ENCODE measurements around the gene GRIN2A.

GRIN2A gene

DNA sequence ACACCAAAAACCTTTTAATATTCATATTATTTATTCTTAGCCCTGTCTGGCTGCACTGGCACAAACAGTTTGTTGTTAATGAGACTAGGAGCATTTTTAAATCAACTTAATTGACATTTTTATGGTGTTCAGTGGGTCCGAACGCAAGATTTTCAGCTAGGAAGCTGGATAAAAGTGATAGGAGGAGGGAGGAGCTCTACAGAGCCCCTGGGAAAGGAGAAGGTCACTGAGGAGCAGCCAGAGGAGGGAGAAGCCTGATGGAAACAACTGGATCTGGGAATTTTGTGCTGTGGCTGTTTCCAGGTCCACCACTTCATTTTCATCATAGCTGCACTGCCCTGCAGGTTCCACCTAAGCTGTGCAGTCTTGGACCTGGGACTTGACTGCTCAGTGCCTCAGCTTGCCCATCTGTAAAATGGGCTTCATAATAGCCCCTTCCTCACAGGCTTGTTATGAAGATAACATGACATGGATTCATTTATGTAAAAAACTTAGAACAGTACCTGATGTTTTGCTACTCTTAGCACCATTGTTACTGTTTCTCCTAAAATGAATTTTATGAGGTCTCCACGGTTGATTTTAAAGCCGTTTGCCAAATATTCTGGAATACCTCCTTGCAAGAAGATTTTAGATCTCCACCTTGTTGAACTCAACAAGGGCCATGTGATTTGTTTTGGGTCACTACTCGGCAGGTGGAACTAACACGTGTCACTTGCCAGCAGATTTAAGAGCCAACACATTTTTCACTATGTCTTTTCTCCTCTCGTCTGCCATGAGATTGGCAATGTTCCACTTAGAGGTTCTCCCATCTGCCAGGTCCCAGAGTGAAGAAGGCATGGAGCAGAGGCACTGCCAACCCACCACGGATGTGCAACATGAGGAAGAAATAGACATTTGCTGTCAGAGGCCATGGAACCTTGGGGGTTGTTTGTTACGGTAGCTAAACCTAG lies 18.7 kb upstream of the GRIN2A start:
- Histone ChIP-seq H3K36me3 (ENCODE audit: control insufficient read depth, insufficient read depth, low read length) (no peaks in the 10 kb centered on the region), H3K4me3 (replicated peaks; ENCODE audit: low read depth, low read length) (no peak overlapping the region), H3K27me3 (replicated peaks; ENCODE audit: control insufficient read depth, insufficient read depth, low read length) (no peaks in the 10 kb centered on the region)
- no peak for DNase-seq (ENCODE audit: extremely low read depth, insufficient read length)
- TF ChIP-seq CTCF (IDR thresholded peaks at IDR 0.05; ENCODE audit: insufficient read depth, low read length, poor library complexity, severe bottlenecking): no peak

GRCh38 chr16:10196999-10197398 lies 14.8 kb upstream of the GRIN2A start:
- Histone ChIP-seq H3K4me3 (replicated peaks; ENCODE audit: low read depth, low read length) (no peak overlapping the region), H3K36me3 (ENCODE audit: control insufficient read depth, insufficient read depth, low read length) (no peaks in the 10 kb centered on the region), H3K27me3 (replicated peaks; ENCODE audit: control insufficient read depth, insufficient read depth, low read length) (no peaks in the 10 kb centered on the region; the same call in 1 of the 2 replicates)
- no peak for TF ChIP-seq CTCF (IDR thresholded peaks at IDR 0.05; ENCODE audit: insufficient read depth, low read length, poor library complexity, severe bottlenecking)
- DNase-seq (ENCODE audit: extremely low read depth, insufficient read length): no peak

DNA sequence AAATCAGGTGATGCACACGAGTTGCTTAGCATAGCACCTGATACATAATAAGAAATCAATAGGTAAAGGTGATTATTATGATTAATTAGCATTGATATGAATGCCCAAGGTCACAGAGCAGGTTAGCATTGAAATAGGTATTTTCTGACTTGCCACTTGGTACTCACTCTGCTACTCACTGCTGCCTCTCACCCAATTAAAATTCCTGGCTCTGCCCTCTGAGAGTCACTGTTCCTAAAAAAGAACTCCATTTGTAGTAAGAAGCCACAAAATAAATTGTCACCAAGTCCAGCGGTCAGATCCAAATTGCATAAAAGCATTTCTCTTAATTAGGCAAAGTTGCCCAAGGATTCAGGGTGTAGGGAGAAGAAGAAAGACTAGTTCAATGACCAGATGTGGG lies 8.9 kb upstream of the GRIN2A start:
- Histone ChIP-seq H3K27me3 (replicated peaks; ENCODE audit: control insufficient read depth, insufficient read depth, low read length) (no peaks in the 10 kb centered on the region; the same call in 1 of the 2 replicates), H3K4me3 (replicated peaks; ENCODE audit: low read depth, low read length) (no peak overlapping the region), H3K36me3 (ENCODE audit: control insufficient read depth, insufficient read depth, low read length) (no peaks in the 10 kb centered on the region)
- no peak for DNase-seq (ENCODE audit: extremely low read depth, insufficient read length)
- TF ChIP-seq CTCF (IDR thresholded peaks at IDR 0.05; ENCODE audit: insufficient read depth, low read length, poor library complexity, severe bottlenecking): no peak

GRCh38 chr16:10189861-10190390 lies 7.7 kb upstream of the GRIN2A start:
- no peak for TF ChIP-seq CTCF (IDR thresholded peaks at IDR 0.05; ENCODE audit: insufficient read depth, low read length, poor library complexity, severe bottlenecking)
- DNase-seq (ENCODE audit: extremely low read depth, insufficient read length): no peak
- no peaks in the 10 kb centered on the region; the same call in 1 of the 2 replicates for H3K27me3 ChIP-seq (replicated peaks; ENCODE audit: control insufficient read depth, insufficient read depth, low read length)
- H3K36me3 ChIP-seq (ENCODE audit: control insufficient read depth, insufficient read depth, low read length): no peaks in the 10 kb centered on the region
- no peak overlapping the region for H3K4me3 ChIP-seq (replicated peaks; ENCODE audit: low read depth, low read length)

GRCh38 chr16:10188236-10188635 lies 6.0 kb upstream of the GRIN2A start:
- no peak for DNase-seq (ENCODE audit: extremely low read depth, insufficient read length)
- no peaks in the 10 kb centered on the region; the same call in 1 of the 2 replicates for H3K27me3 ChIP-seq (replicated peaks; ENCODE audit: control insufficient read depth, insufficient read depth, low read length)
- TF ChIP-seq CTCF (IDR thresholded peaks at IDR 0.05; ENCODE audit: insufficient read depth, low read length, poor library complexity, severe bottlenecking): no peak
- no peak overlapping the region for H3K4me3 ChIP-seq (replicated peaks; ENCODE audit: low read depth, low read length)
- H3K36me3 ChIP-seq (ENCODE audit: control insufficient read depth, insufficient read depth, low read length): no peaks in the 10 kb centered on the region
